GM12872 (cell line): ENCODE data around the gene ATP8B1.

Experiments
- TF ChIP-seq, protein P1 (sequence below): IDR thresholded peaks from 3 replicates; pipeline ENCODE4 v1.5.1; 2011; ENCODE audit warnings: low read depth, mild to moderate bottlenecking, low read length, moderate library complexity; ENCODE audit not compliant: insufficient read depth

ATP8B1 gene

DNA sequence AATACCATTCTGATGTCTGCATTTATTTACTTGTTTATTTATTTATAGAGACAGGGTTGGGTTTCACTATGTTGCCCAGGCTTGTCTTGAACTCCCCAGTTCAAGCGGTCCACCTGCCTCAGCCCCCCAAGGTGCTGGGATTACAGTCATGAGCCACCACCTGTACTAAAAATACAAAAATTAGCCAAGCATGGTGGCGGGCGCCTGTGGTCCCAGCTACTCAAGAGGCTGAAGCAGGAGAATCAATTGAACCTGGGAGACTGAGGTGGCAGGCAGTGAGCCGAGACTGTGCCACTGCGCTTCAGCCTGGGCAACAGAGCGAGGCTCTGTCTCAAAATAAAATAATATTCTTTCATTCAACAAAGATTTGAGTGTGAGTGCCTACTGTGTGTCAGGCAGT, 2.0 kb upstream of the ATP8B1 start:
- TF ChIP-seq, protein P1, sequence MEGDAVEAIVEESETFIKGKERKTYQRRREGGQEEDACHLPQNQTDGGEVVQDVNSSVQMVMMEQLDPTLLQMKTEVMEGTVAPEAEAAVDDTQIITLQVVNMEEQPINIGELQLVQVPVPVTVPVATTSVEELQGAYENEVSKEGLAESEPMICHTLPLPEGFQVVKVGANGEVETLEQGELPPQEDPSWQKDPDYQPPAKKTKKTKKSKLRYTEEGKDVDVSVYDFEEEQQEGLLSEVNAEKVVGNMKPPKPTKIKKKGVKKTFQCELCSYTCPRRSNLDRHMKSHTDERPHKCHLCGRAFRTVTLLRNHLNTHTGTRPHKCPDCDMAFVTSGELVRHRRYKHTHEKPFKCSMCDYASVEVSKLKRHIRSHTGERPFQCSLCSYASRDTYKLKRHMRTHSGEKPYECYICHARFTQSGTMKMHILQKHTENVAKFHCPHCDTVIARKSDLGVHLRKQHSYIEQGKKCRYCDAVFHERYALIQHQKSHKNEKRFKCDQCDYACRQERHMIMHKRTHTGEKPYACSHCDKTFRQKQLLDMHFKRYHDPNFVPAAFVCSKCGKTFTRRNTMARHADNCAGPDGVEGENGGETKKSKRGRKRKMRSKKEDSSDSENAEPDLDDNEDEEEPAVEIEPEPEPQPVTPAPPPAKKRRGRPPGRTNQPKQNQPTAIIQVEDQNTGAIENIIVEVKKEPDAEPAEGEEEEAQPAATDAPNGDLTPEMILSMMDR, result no peak

DNA sequence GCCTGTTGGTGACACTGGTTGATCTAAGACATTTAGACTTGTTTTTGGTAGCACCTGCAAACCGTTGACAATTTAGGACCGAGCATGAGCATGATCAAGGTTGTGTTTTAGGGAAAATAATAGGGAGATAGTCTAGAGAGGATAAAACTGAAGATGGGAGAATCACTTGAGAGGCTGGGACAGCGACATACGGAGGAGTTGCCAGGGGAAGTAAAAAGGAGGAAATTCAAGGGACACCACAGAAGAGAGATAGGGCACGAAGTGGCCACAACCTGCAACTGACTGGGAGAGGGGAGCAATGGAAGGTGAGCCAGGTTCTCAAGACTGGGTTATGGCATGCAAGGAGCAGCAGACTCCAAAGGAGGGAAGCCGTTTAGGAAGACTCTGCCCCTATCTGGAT, 1.4 kb upstream of the ATP8B1 start:
- TF ChIP-seq, protein P1, result no peak

DNA sequence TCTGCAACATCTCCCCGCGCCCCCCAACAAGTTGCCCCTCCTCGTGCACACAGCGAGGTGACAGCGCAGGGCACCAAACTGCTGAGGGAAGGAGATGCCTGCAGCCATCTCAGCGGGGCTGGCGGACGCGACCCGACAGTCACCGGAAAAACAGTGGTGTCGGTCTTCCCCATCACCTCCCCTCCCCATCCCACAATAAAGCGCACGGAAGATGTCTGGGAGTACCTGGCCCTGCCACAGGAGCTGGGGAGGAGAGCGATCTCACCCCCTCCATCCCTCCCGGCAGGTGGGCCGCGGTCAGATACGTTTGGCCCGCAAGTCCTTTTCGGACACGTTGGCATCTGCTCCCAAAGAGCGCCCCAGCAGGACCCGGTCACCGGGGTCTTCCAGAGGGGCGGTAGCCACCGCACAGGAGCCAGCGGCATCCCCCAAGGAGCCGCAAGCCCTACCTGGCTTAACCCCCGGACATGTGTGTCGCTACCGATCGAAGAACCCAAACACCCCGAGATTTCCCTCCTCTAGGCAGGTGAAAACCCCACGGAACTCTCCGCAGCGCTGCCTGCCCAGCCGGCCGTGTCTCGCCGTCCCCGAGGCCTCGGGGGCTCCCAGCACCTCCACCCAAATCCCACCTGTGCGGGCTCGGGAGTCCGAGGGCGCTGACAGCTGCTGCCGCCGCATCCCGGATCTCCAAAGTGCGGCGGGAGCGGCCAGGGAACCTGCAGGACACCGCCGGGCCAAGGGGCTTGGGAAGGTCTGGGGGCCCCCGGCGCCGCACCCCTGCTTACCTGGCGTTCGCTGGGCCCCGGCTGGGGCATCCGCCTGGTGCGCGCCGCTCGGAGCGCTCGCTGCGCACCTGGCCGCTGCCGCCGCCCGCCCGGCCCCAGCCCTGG, 657 bp downstream of the ATP8B1 start:
- TF ChIP-seq, protein P1, result no peak

DNA sequence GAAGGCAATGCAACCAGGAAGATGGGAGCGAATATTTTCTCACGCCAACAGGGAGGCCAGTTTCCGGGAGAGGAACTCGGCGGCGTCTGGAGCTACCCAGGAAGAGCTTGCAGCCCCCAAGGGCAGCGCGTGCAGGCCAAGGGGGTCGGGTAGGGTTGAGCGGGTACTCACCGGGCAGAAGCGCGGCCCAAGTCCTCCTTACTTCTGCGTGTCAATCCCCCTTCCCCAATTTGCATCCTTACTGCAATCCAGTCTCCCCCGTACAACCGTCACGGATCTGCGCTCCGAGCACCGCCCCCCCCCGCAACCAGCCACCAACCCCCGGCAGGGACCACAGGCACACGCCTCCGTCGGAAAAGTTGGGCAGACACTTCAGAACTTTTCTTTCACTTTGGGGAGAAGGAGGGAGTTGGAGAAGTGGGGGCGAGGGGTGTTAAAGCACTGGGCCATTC, 1.3 kb downstream of the ATP8B1 start:
- TF ChIP-seq, protein P1, result no peak

DNA sequence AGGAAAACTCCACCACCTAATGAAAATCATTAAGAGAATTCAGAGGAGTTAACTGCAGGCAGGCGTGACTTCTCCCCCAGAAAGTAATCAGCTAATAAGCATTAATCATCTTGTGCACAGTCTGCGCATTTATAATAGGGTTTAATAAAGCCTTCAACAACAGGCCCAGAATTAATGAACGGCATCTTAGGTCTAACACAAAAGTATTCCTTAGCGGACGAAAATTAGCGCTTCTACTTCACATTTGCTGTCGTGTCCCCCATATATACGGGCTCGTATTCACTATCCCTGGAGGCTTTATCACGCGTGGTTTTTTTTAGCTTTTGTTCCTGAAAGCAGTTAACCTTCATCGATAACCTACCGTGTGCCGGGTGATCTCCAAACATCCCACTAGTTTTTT, 1.8 kb downstream of the ATP8B1 start:
- TF ChIP-seq, protein P1, result no peak

DNA sequence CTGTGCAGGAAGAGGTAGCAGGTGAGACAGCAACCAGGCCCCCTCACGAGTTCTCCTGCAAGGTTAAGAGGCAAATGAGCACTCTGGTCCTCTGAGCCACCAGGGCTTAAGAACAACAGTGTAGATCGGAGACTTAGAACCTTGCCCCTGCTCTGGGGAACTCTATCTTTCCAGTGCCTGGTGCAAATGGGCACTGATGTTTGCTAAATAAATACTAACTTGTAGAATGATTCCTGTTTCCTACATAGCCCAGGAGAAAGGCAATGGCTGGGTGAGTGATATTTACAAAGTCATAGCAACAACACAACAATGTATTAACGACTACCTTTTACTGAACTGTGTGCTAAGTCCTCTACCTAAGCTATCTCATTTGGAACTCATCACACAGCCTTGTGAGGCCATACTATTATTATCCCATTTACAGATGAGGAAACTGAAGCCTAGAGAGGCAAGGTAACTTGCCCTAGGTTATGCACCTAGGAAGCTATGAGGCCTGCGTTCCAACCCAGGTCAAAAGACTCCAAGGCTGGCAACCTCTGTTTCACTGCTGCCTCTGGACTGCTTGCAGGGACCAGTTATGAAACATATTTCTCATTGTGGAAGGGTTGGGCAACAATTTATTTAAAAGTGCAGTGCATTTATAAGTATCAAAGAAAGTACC, 4.3 kb downstream of the ATP8B1 start:
- TF ChIP-seq, protein P1, result no peak

DNA sequence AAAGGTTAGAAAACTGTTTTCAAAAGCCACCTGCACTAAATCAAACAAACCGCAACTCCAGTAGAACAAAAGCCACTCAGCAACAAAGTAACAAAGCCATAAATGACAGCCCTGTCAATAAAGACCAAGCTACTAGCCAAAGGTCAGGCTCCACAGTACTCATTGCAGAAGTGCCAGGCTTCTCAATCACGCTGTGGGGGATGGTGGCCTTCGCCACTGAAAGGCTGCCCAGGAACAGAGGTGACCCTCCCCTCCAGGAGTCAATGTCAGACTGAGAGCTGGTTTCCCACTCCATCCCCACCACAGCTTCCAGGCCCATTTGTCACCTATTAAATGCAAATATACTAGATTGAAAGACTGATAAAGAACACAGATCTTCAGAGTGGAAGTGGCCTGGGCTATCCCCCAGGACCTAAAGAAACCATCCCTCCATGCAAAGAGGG, 5.9 kb downstream of the ATP8B1 start:
- TF ChIP-seq, protein P1, result no peak
